IMR-90 (cell line): Measurements from ENCODE around the gene ADGRF1. TPM values are rescaled to one million over a fixed set of nuclear protein-coding genes. Genes with fewer than 3 reads are reported as not detected.

Experiments
- ATAC-seq: fragments of 200-7000 bp; cut with Tn5 transposase; 2 replicates; pipeline ENCODE4 v1.9.1; 2020; ENCODE audit warnings: low read depth, mild to moderate bottlenecking, moderate library complexity
- BruUV-seq: library from RNA; stranded (reverse); fragments of 400-500 nt; replicated peaks from 2 replicates; lab custom pipeline; 2021; lab: Mats Ljungman, UMichigan
- CTCF ChIA-PET: fragments of 300-600 bp; formaldehyde crosslinking; extraction: SDS; loops from one replicate; lab custom pipeline; 2021; ENCODE audit warnings: antibody characterized with exemption; lab: Yijun Ruan, JAX
- POLR2A ChIA-PET: fragments of 300-600 bp; sonication (Branson Sonifier 250); formaldehyde crosslinking; loops from one replicate; lab custom pipeline; 2022; ENCODE audit warnings: antibody characterized with exemption; ENCODE audit not compliant: unreplicated experiment; lab: Charles Lee
- DNase-seq: peaks from one replicate; pipeline ENCODE4 v3.0.0; 2013
- H2AFZ ChIP-seq: replicated peaks from 2 replicates; pipeline ENCODE3; 2013; ENCODE audit warnings: low read length, mild to moderate bottlenecking; ENCODE audit not compliant: poor library complexity
- H2AK5ac ChIP-seq: 2 replicates; pipeline ENCODE4 v1.6.1; 2013; ENCODE audit warnings: low read depth, low read length, inconsistent platforms
- H2AK9ac ChIP-seq: replicated peaks from 2 replicates; pipeline ENCODE3; 2013; ENCODE audit warnings: mild to moderate bottlenecking, low read depth, low read length, moderate library complexity; ENCODE audit not compliant: poor library complexity
- H2BK120ac ChIP-seq: 2 replicates; pipeline ENCODE4 v1.6.1; 2013; ENCODE audit warnings: low read depth, low read length, inconsistent platforms
- H2BK15ac ChIP-seq: 3 replicates; pipeline ENCODE4 v1.6.1; 2013; ENCODE audit warnings: low read depth, low read length, inconsistent platforms
- H2BK20ac ChIP-seq: 2 replicates; pipeline ENCODE4 v1.6.1; 2013; ENCODE audit warnings: low read depth, mild to moderate bottlenecking, inconsistent platforms, low read length, moderate library complexity
- H2BK5ac ChIP-seq: 2 replicates; pipeline ENCODE4 v1.6.1; 2013; ENCODE audit warnings: mild to moderate bottlenecking, low read depth, low read length, inconsistent platforms; ENCODE audit not compliant: poor library complexity, severe bottlenecking
- H3K14ac ChIP-seq: replicated peaks from 2 replicates; pipeline ENCODE4 v1.6.1; 2013; ENCODE audit warnings: low read depth, low read length, inconsistent platforms
- H3K18ac ChIP-seq: 2 replicates; pipeline ENCODE4 v1.6.1; 2013; ENCODE audit warnings: low read depth, low read length, control low read depth
- H3K23ac ChIP-seq: 2 replicates; pipeline ENCODE4 v1.6.1; 2013; ENCODE audit warnings: low read depth, low read length, inconsistent platforms
- H3K27ac ChIP-seq: 2 replicates; pipeline ENCODE4 v1.5.1; 2013; ENCODE audit warnings: mild to moderate bottlenecking, control low read depth, low read length; ENCODE audit not compliant: insufficient read depth
- H3K27me3 ChIP-seq: 2 replicates; pipeline ENCODE4 v1.6.1; 2013; ENCODE audit warnings: low read length; ENCODE audit not compliant: control insufficient read depth, insufficient read depth
- H3K36me3 ChIP-seq: 2 replicates; pipeline ENCODE4 v1.6.1; 2013; ENCODE audit warnings: low read length, mixed read lengths; ENCODE audit not compliant: control insufficient read depth, insufficient read depth
- H3K4ac ChIP-seq: 2 replicates; pipeline ENCODE4 v1.6.1; 2013; ENCODE audit warnings: low read depth, low read length, inconsistent platforms
- H3K4me1 ChIP-seq: 2 replicates; pipeline ENCODE4 v1.6.1; 2013; ENCODE audit warnings: low read length, mixed read lengths; ENCODE audit not compliant: control insufficient read depth, insufficient read depth
- H3K4me2 ChIP-seq: 2 replicates; pipeline ENCODE4 v1.6.1; 2013; ENCODE audit warnings: low read depth, mild to moderate bottlenecking, control low read depth, low read length, moderate library complexity
- H3K4me3 ChIP-seq: 2 replicates; pipeline ENCODE4 v1.5.1; 2013; ENCODE audit warnings: low read depth, mild to moderate bottlenecking, control low read depth, low read length, moderate library complexity; ENCODE audit not compliant: insufficient read depth
- H3K56ac ChIP-seq: 2 replicates; pipeline ENCODE4 v1.6.1; 2013; ENCODE audit warnings: low read length, inconsistent platforms; ENCODE audit not compliant: insufficient read depth; ENCODE audit errors: extremely low read depth
- H3K79me1 ChIP-seq, 2 experiments: 2 replicates each; pipeline ENCODE4 v1.6.1; 2013; ENCODE audit warnings: low read length in 2 of 2, inconsistent platforms in 1 of 2, low read depth in 1 of 2
- H3K9ac ChIP-seq: 2 replicates; pipeline ENCODE4 v1.6.1; 2013; ENCODE audit warnings: low read depth, low read length, control low read depth
- H3K9me1 ChIP-seq: 2 replicates; pipeline ENCODE4 v1.6.1; 2013; ENCODE audit warnings: low read length, inconsistent platforms; ENCODE audit not compliant: insufficient read depth
- H3K9me3 ChIP-seq: 2 replicates; pipeline ENCODE4 v1.6.1; 2013; ENCODE audit warnings: low read length; ENCODE audit not compliant: control insufficient read depth, insufficient read depth
- H4K20me1 ChIP-seq: 2 replicates; pipeline ENCODE4 v1.6.1; 2013; ENCODE audit warnings: low read length, inconsistent platforms; ENCODE audit not compliant: insufficient read depth
- H4K5ac ChIP-seq: 2 replicates; pipeline ENCODE4 v1.6.1; 2013; ENCODE audit warnings: mild to moderate bottlenecking, low read depth, low read length, control low read depth
- H4K8ac ChIP-seq, 2 experiments: 2 replicates each; pipeline ENCODE4 v1.6.1; 2013; ENCODE audit warnings: low read depth in 2 of 2, low read length in 2 of 2, control low read depth in 1 of 2, inconsistent platforms in 1 of 2
- H4K91ac ChIP-seq: 2 replicates; pipeline ENCODE4 v1.6.1; 2013; ENCODE audit warnings: low read depth, low read length, inconsistent platforms; ENCODE audit not compliant: insufficient read depth
- CTCF ChIP-seq: conservative IDR thresholded peaks from 2 replicates; pipeline ENCODE4 v1.5.1; 2012; ENCODE audit warnings: mild to moderate bottlenecking, low read depth, low read length, improper control_type of control experiment
- ELK1 ChIP-seq: fragments of 150-350 bp; IDR thresholded peaks from 2 replicates; pipeline ENCODE4 v1.6.1; 2016; ENCODE audit warnings: low read depth, mild to moderate bottlenecking, low read length, moderate library complexity, borderline replicate concordance
- FOS ChIP-seq: fragments of 150-350 bp; IDR thresholded peaks from 2 replicates; pipeline ENCODE4 v1.6.1; 2016; ENCODE audit warnings: low read depth, low read length
- MAFK ChIP-seq: IDR thresholded peaks from 2 replicates; pipeline ENCODE4 v1.6.1; 2012; ENCODE audit warnings: low read depth, low read length, improper control_type of control experiment
- MAZ ChIP-seq: IDR thresholded peaks from 2 replicates; pipeline ENCODE4 v1.6.1; 2012; ENCODE audit warnings: low read depth, mild to moderate bottlenecking, low read length, improper control_type of control experiment, moderate library complexity, borderline replicate concordance
- MXI1 ChIP-seq: IDR thresholded peaks from 2 replicates; pipeline ENCODE4 v1.6.1; 2012; ENCODE audit warnings: low read depth, mild to moderate bottlenecking, low read length, moderate library complexity, borderline replicate concordance
- NFE2L2 ChIP-seq: fragments of 150-350 bp; IDR thresholded peaks from 2 replicates; pipeline ENCODE4 v1.6.1; 2016; ENCODE audit warnings: low read depth, mild to moderate bottlenecking, low read length
- POLR2A ChIP-seq: IDR thresholded peaks from 2 replicates; pipeline ENCODE4 v1.6.1; 2012; ENCODE audit warnings: mild to moderate bottlenecking, low read depth, low read length
- RCOR1 ChIP-seq: IDR thresholded peaks from 2 replicates; pipeline ENCODE4 v1.6.1; 2012; ENCODE audit warnings: mild to moderate bottlenecking, low read length, improper control_type of control experiment; ENCODE audit not compliant: insufficient replicate concordance
- RFX5 ChIP-seq: IDR thresholded peaks from 2 replicates; pipeline ENCODE4 v1.8.0; 2012; ENCODE audit warnings: low read depth, mild to moderate bottlenecking, low read length, moderate library complexity
- WGBS, 2 experiments: methylation state at CpG; one replicate each; pipeline versions ENCODE4 v1.1.5 to v1.1.7; 2013; ENCODE audit warnings: missing lambda C conversion rate in 2 of 2; ENCODE audit not compliant: insufficient read length in 1 of 2; ENCODE audit errors: extremely low coverage in 2 of 2; 5-methylcytosine and 5-hydroxymethylcytosine counted together
- dilution Hi-C: fragments of 300-500 bp; cut with HindIII; formaldehyde crosslinking; loops from one replicate; pipeline ENCODE4 v1.14.3; 2018; ENCODE audit warnings: low sequenced_read_pairs; ENCODE audit not compliant: unreplicated experiment
- in situ Hi-C: fragments of 300-500 bp; cut with MboI; formaldehyde crosslinking; loops from 3 replicates; pipeline ENCODE4 v1.14.3; 2019; ENCODE audit warnings: low sequenced_read_pairs, inconsistent platforms, mixed read lengths
- intact Hi-C: fragments of 100-400 bp; cut with micrococcal nuclease; formaldehyde crosslinking; loops from 2 replicates; pipeline ENCODE4 v1.10.0; 2022
- polyA plus RNA-seq, 3 experiments: library from polyadenylated mRNA; depleted of rRNA; stranded (reverse); fragments of >200 nt; gene quantifications; 2 replicates each; pipeline ENCODE4 v1.2.3, GENCODE V29; 2012; ENCODE audit warnings: low replicate concordance in 1 of 3
- total RNA-seq: library from RNA; depleted of rRNA; stranded (reverse); fragments of >200 nt; gene quantifications from 2 replicates; pipeline ENCODE4 v1.2.3, GENCODE V29; 2012

The ADGRF1 gene
- total and polyA plus RNA-seq, 2 of the 4 experiments (the other 2 are of a cell fraction), result not detected

GRCh38 chr6:47064274-47064673 lies 22.1 kb upstream of the ADGRF1 start:
- intact Hi-C loops, result no loop called here
- Histone ChIP-seq H2BK5ac (no peak overlapping the region), H3K14ac (no peak overlapping the region), H3K23ac (no peak overlapping the region), H3K4me3 (no peak overlapping the region), H2BK20ac (no peak overlapping the region), H3K9me3 (no peaks in the 10 kb centered on the region), H3K9ac (no peak overlapping the region), H3K36me3 (no peaks in the 10 kb centered on the region), H3K27me3 (no peaks in the 10 kb centered on the region), H2AFZ (no peak overlapping the region), H4K91ac (no peak overlapping the region), H3K4me1 (no peaks in the 10 kb centered on the region), H4K20me1 (no peaks in the 10 kb centered on the region), H3K4ac (no peak overlapping the region), H2AK9ac (no peak overlapping the region), H3K9me1 (no peaks in the 10 kb centered on the region), H4K5ac (no peak overlapping the region), H3K56ac (no peak overlapping the region), H3K18ac (no peak overlapping the region), H3K27ac (no peak overlapping the region), H2AK5ac (no peak overlapping the region), H3K4me2 (no peak overlapping the region), H2BK15ac (no peak overlapping the region), H4K8ac (no peak overlapping the region), H2BK120ac (no peak overlapping the region), H3K79me1 (no peaks in the 10 kb centered on the region)
- dilution Hi-C loops, result no loop called here
- no TSS peak for BruUV-seq
- in situ Hi-C loops, result no loop called here
- CTCF ChIA-PET, result no interaction called here
- TF ChIP-seq POLR2A (no peak), CTCF (no peak), ELK1 (no peak), MAZ (no peak), MXI1 (no peak), NFE2L2 (no peak), MAFK (no peak), RCOR1 (no peak), FOS (no peak), RFX5 (no peak)
- no CpG with 5 or more reads among the region's 2 CpGs for WGBS, 2 experiments
- no peak for ATAC-seq
- no peak for DNase-seq
- POLR2A ChIA-PET, result no interaction called here
